Keratinocyte (primary cell): ENCODE results near the gene TRIM63.

ENCODE experiments used
- EZH2 ChIP-seq: IDR thresholded peaks from one replicate; pipeline ENCODE4 v1.6.1; 2012; ENCODE audit warnings: inconsistent platforms, mild to moderate bottlenecking, low read length, moderate library complexity
- TF ChIP-seq, protein P1 (sequence below), 3 experiments: IDR thresholded peaks in 1 of 3; conservative IDR thresholded peaks in 1 of 3; optimal IDR thresholded peaks in 1 of 3; 2 replicates in 2 of 3; 3 replicates in 1 of 3; pipeline versions ENCODE3 to v1.5.1; 2011; ENCODE audit warnings: low read length in 3 of 3, mild to moderate bottlenecking in 3 of 3, moderate library complexity in 2 of 3, control low read depth in 1 of 3, inconsistent platforms in 1 of 3; ENCODE audit not compliant: insufficient read depth in 2 of 3; ENCODE audit errors: extremely low read depth in 1 of 3

DNA sequence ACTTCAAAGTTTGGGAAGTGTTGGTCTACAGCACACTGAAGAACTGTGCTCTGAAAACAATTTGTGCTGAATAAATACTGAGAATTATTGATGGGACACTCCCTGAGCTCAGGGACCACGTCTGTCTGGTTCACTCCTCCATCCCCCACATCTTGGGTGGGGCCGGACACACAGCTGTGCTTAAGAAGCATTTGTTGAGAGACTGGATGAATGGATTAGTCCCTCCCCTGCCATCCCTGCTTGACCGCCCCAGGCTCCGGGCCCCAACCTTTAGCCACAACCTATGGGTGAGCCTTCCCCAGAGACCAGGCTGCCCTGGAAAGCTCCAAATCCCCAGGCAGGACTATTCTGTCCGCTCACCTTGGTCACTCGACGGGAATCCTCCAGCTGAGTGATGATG lies 7.5 kb downstream of the TRIM63 start:
- TF ChIP-seq, protein P1, sequence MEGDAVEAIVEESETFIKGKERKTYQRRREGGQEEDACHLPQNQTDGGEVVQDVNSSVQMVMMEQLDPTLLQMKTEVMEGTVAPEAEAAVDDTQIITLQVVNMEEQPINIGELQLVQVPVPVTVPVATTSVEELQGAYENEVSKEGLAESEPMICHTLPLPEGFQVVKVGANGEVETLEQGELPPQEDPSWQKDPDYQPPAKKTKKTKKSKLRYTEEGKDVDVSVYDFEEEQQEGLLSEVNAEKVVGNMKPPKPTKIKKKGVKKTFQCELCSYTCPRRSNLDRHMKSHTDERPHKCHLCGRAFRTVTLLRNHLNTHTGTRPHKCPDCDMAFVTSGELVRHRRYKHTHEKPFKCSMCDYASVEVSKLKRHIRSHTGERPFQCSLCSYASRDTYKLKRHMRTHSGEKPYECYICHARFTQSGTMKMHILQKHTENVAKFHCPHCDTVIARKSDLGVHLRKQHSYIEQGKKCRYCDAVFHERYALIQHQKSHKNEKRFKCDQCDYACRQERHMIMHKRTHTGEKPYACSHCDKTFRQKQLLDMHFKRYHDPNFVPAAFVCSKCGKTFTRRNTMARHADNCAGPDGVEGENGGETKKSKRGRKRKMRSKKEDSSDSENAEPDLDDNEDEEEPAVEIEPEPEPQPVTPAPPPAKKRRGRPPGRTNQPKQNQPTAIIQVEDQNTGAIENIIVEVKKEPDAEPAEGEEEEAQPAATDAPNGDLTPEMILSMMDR (optimal IDR thresholded peaks at IDR 0.05 in 1 of 3, IDR thresholded peaks at IDR 0.05 in 1 of 3, conservative IDR thresholded peaks at IDR 0.05 in 1 of 3; ENCODE audit: extremely low read depth in 1 of 3, insufficient read depth in 2 of 3, low read length in 3 of 3), result no peak
- no peak for TF ChIP-seq EZH2
